ENCODE results near the gene PWWP2B. TPM values are rescaled to one million over a fixed set of nuclear protein-coding genes. Genes with fewer than 3 reads are reported as not detected.

Gene PWWP2B
- total RNA-seq, 2 experiments from 2014 or later: 16.6 to 17.1 TPM

DNA sequence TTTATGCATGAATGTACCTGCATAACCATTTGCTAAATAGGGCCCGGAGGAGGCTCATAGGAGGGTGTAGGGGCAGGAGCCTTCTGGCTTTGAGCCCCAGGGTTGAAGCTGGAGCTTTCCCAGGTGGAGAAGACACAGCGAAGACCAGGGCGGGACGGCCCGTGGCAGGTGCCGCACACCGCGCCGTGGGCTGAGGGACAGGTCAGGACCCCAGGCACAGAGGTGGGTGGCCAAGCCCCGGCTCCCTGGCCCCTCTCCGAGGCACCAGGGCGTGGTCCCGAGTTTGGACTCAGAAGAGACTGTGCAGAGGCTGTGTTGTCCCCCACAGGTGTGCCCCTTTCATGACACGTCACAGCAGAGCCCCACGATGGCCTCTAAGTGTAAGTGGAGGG, 56.5 kb downstream of the PWWP2B start:
- Mint-ChIP-seq H3K4me3 (no peak overlapping the region), H3K36me3 (no peaks in the 10 kb centered on the region), H3K27ac (no peak overlapping the region), H3K27me3 (no peaks in the 10 kb centered on the region), H3K9me3 (no peaks in the 10 kb centered on the region), H3K4me1 (peaks cover 3% of the 10 kb centered on the region)
- ATAC-seq (ENCODE audit: low read depth) (no peak), DNase-seq (no peak)
- POLR2A ChIA-PET: no interaction called here

DNA sequence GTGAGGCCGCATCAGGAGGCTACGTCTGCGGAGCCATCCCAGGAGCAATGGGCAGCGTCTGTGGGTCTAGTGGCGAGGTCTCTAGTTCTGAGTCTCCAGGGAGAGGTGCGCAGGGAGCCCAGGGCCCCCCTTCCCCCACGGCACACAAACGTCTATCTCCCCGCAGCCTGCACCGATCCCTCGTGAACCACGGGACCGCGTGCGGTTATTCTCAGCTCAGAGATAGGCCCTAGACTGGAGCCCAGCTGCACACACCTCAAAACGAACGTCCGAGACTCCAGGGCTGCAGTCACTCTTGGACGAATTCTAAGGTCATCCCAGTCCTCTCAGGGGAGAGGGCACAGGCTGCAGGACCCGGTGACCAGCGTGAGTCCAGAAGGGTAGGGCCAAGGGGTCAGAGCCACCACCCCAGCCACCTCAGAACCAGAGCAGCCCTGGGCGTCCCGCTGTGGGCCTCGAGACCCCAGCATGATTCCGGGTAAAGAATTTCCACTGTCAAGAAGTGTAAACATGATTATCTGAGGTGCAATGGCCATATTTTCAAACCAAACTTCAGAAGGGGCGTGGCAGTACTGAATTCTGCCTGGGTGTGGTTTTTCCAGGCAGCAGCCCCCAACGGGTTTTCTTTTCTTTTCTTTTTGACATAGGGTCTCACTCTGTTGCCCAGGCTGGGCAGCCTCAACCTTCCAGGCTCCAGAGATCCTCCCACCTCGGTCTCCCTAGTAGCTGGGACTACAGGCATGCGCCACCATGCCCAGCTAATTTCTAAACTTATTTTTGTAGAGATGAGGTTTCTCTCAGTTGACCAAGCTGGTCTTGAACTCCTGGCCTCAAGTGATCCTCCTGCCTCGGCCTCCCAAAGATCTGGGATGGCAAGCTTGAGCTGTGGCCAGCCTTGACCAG, 57.5 kb downstream of the PWWP2B start:
- no peaks in the 10 kb centered on the region for H3K9me3 Mint-ChIP-seq
- no peaks in the 10 kb centered on the region for H3K27me3 Mint-ChIP-seq
- no peaks in the 10 kb centered on the region for H3K36me3 Mint-ChIP-seq
- no peak overlapping the region for H3K27ac Mint-ChIP-seq
- H3K4me3 Mint-ChIP-seq: no peak overlapping the region
- H3K4me1 Mint-ChIP-seq: peaks cover 3% of the 10 kb centered on the region
- ATAC-seq (ENCODE audit: low read depth) (no peak), DNase-seq (no peak)
- POLR2A ChIA-PET: no interaction called here

DNA sequence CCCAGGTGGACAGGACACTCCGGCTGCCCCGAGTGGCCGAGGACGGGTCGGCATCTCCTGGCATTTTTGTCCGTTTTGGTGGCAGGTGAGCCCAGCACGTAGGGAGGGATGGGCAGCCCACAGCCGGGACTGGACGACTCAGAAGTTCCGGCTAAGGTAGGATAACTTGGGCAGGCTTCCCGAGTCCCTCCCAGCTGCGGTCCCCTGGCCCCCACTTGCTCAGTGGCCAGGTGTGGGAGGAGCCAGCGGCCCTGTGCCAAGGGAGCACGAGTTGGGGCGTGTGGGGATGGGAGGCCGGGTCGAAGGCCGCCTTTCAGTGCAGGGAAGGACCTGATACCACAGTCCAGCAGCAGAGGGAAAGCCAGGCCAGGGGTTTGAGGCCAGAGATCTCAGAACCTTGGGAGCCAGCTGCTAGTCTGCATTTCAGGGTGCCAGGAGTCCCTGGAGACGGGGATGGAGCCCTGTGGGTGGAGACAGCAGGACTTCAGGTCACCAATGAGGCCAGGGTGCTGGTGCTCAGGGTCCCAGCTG, 58.5 kb downstream of the PWWP2B start:
- no peaks in the 10 kb centered on the region for H3K9me3 Mint-ChIP-seq
- ATAC-seq (ENCODE audit: low read depth): no peak
- no peak for DNase-seq
- H3K27ac Mint-ChIP-seq: no peak overlapping the region
- POLR2A ChIA-PET: no interaction called here
- no peaks in the 10 kb centered on the region for H3K27me3 Mint-ChIP-seq
- no peak overlapping the region for H3K4me3 Mint-ChIP-seq
- H3K4me1 Mint-ChIP-seq: peaks cover 3% of the 10 kb centered on the region
- no peaks in the 10 kb centered on the region for H3K36me3 Mint-ChIP-seq

DNA sequence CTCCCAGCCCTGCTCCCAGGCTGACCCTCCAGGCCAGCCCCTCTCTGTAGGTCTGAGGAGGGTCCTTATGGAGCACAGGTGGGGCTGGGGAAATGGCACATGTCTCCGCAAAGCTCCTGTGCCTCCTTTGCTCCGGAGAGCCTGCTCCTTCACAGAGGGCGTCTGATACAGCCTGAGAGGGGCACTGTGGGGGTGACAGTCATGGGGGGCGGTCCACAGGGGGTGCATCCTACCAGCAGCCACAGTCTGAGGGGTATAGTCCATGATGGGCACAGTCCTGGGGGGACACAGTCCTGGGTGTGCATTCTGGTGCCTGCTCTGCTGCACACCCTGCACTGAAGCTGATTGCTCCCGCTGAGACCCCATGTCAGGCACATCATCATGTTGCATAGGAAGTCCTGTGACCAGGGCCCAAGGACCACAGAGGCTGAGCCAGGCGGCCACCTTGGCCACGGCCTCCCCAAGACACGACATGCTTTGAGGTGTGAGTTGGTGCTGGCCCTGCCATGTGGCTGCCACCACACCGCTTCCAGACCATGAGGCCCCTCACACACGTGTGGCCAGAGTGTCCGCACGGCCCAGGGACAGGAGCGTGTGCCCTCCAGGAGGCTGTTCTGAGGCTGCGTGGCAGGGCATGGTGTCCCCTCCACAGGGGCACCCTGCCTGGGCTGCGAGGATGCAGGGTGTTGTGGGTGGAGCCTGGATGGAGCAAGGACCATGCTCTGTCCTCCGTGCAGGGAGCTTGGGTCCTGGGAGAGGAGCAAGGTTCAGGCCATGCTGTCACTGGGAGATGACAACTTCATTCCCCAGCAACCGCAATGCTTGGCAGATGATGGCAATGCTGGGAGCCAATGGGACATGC, 59.2 kb downstream of the PWWP2B start:
- Mint-ChIP-seq H3K27ac (no peak overlapping the region), H3K27me3 (no peaks in the 10 kb centered on the region), H3K9me3 (no peaks in the 10 kb centered on the region), H3K36me3 (no peaks in the 10 kb centered on the region), H3K4me1 (peaks cover 3% of the 10 kb centered on the region), H3K4me3 (no peak overlapping the region)
- POLR2A ChIA-PET: no interaction called here
- no peak for DNase-seq
- ATAC-seq (ENCODE audit: low read depth): no peak

DNA sequence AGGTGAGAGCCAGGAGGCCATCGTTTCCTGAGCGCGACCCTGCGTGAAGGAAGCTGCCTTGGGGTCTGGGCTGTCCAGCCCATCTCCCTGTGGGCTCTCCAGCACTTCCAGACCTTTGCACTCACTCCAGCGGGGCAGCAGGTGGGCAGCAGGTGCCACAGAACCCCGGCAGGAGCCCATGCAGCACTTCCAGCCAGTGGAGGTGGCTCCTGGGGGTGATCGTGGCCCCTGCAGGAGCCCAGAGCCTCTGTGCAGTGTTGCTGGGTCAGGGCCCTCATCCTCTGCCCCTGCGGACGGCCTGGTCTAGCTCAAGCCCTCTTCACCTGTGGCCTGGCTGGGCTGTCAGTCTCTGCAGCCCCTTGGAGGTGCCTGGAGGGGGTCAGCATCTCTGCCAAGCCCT, 59.9 kb downstream of the PWWP2B start:
- POLR2A ChIA-PET: no interaction called here
- no peaks in the 10 kb centered on the region for H3K36me3 Mint-ChIP-seq
- ATAC-seq (ENCODE audit: low read depth): no peak

DNA sequence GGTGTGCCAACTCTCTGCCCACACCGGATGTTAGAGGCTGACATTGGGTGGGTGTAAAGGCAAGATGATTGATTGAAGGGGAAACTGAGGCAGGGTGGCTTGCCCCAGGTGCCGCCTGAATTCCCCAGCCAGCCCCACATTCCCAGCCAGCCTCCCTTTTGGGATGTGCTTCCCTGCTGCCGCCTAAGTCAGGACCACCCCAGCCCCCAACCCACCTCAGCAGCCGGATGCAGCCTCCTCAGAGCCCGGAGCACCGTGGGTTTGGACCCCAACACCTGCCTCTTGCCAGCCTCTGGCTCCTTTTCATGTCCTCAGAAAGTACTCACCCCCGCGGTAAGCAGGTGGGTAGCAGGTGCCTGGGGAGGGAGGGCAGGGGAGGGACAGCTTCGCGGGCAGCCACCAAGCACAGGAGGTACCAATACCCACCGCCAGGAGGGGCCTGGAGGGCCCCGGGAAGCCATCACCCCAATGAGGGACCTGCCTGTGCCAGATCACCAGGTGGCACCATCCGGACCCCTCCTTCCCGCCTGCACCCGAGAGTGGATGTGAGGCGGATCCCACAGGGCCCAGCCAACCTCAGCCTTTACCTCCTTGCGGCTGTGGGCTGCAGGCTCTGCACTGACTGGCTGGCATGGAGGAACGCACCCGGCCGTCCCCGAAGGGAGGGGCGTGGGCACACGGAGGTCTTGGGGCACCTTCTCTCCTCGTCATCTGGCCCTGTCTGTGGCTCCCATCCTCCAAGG, 60.5 kb downstream of the PWWP2B start:
- H3K4me3 Mint-ChIP-seq: no peak overlapping the region
- DNase-seq (no peak), ATAC-seq (ENCODE audit: low read depth) (no peak)
- H3K4me1 Mint-ChIP-seq: no peaks in the 10 kb centered on the region
- POLR2A ChIA-PET: no interaction called here
- H3K36me3 Mint-ChIP-seq: no peaks in the 10 kb centered on the region
- H3K9me3 Mint-ChIP-seq: no peaks in the 10 kb centered on the region
- H3K27ac Mint-ChIP-seq: no peak overlapping the region
- no peaks in the 10 kb centered on the region for H3K27me3 Mint-ChIP-seq

More for the DNA sequence above, 59.9 kb downstream of the PWWP2B start:
- Mint-ChIP-seq H3K27me3 (no peaks in the 10 kb centered on the region), H3K27ac (no peak overlapping the region), H3K9me3 (no peaks in the 10 kb centered on the region), H3K4me3 (no peak overlapping the region), H3K4me1 (peaks cover 2% of the 10 kb centered on the region)
- no peak for DNase-seq

DNA sequence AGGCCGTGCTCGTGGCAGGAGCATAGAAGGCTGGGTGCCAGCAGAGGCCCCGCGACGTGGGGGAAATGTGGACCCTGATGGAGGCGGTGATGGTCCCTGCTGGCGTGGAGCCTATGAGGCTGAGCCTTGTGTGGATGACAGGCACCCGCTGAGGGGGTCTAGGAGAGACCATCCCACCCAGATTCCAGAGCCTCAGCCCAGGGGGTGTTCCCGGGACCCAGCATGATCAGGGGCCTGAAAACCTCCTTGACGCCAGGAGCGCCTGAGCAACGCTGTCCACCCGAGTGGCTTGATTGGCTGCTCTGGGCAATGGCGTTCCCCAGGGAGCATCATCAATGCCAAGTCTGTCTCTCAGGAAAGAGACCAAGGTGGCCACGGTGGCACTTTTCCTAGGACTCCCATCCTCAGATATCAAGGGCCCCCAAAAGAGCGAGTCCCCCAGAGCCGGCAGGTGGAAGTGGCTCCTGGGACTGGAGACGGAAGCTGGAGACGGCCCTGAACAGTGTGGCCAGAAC, 61.1 kb downstream of the PWWP2B start:
- no peak for ATAC-seq (ENCODE audit: low read depth)
- Mint-ChIP-seq H3K4me1 (no peaks in the 10 kb centered on the region), H3K27ac (no peak overlapping the region), H3K4me3 (no peak overlapping the region), H3K9me3 (no peaks in the 10 kb centered on the region), H3K27me3 (no peaks in the 10 kb centered on the region), H3K36me3 (no peaks in the 10 kb centered on the region)
- no peak for DNase-seq
- POLR2A ChIA-PET: interaction anchor here (1.3 kb wide), 1 partner anchor 93 kb away, joined by 3 read pairs; no protein-coding TSS in a partner anchor

DNA sequence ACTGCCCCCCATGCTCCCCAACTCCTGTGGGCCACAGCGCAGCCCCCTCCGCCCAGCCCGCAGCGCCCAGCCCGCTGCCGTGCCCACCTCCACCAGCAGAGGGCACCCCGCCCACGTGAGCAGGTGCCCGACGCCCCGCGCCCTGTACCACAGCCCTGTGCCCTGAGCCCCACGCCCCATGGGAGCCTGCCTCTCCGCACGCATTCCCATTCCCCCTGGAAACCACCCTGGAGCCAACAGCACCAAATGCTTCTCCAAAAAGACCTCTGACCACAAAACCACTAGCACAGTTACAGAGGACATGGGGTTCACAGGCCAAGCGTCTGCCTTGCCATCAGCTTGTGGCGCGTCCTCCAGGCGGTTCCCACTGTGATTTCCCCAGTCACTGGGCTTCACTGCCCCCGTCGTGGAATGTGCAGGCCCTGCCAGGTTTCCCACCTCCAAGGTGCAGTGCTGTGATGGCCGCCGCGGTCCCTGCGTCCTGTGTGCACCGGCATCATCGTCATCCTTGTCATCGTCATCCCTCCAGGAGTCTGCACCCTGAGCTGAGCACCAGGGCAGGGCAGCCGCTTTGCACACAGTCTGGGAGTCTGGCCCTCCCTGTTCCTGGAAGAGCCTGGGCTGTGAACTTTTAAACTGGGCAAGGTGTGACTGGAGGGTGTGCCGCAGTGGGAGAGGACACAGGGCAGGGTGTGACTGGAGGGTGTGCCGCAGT, 61.7 kb downstream of the PWWP2B start:
- Mint-ChIP-seq H3K4me1 (no peaks in the 10 kb centered on the region), H3K4me3 (no peak overlapping the region), H3K9me3 (no peaks in the 10 kb centered on the region), H3K27ac (no peak overlapping the region), H3K36me3 (no peaks in the 10 kb centered on the region), H3K27me3 (no peaks in the 10 kb centered on the region)
- DNase-seq (peak; percentile 82), ATAC-seq (ENCODE audit: low read depth) (peak; percentile 66)
- POLR2A ChIA-PET: interaction anchor here (1.3 kb wide), 1 partner anchor 92 kb away, joined by 3 read pairs; no protein-coding TSS in a partner anchor

DNA sequence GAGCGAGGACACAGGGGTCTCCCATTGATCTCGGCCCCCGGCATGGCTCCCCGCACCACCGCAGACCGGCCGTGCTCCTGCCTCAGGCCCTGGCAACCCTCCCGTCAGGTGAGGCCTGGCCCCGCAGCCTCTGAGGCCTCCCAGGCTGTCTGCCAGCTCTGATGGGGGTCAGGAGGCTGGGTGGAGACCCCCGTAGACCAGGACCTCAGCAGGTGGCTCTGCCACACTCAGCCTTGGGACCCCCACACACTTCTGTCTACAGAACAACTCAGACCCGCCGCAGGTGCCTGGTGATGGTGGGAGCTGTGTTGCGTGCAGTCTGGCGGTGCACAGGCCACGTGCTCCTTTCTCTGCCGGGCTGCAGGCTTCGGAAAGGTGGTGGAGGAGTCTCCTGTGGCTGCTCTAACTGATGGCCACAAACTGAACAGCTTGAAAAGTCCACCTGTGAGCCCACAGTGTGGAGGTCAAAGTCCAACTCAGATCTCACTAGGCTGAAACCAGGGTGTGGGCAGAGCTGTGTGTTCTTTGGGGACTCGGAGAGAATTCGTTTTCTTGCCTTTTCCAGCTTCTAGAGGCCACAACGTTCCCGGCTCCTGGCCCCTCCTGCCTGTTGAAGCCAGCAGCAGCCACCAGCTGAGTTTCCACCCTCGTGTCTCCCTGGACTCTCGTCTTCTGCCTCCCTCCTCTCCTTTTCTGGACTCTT, 62.5 kb downstream of the PWWP2B start:
- Mint-ChIP-seq H3K27me3 (no peaks in the 10 kb centered on the region), H3K36me3 (no peaks in the 10 kb centered on the region), H3K9me3 (no peaks in the 10 kb centered on the region), H3K27ac (no peak overlapping the region), H3K4me1 (no peaks in the 10 kb centered on the region), H3K4me3 (no peak overlapping the region)
- POLR2A ChIA-PET: interaction anchor here (1.3 kb wide), 1 partner anchor 92 kb away, joined by 3 read pairs; no protein-coding TSS in a partner anchor
- ATAC-seq (ENCODE audit: low read depth): no peak
- DNase-seq: peak; percentile 34

DNA sequence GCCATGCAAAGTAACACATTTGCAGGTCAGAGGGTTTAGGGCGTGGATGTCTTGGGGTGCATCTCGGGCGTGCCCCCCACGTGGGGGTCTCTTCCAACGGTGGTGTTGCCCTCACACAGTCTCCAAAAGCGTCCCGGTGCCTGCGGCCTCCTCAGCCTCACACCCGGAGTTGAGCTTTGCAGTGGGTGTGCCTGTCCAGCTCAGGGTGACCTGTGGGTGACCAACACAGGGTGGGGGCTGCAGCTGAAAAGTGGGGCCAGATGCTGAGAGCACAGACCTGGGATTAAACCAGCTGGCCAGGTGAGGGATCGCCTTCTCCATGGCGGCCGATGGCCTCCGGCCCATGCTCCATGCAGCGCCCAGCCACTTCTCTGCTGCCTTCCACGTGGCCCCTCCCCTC, 63.1 kb downstream of the PWWP2B start:
- H3K27ac Mint-ChIP-seq: no peak overlapping the region
- no peaks in the 10 kb centered on the region for H3K27me3 Mint-ChIP-seq
- H3K9me3 Mint-ChIP-seq: no peaks in the 10 kb centered on the region
- POLR2A ChIA-PET: no interaction called here
- H3K4me1 Mint-ChIP-seq: no peaks in the 10 kb centered on the region
- DNase-seq (no peak), ATAC-seq (ENCODE audit: low read depth) (no peak)
- no peak overlapping the region for H3K4me3 Mint-ChIP-seq
- H3K36me3 Mint-ChIP-seq: no peaks in the 10 kb centered on the region

DNA sequence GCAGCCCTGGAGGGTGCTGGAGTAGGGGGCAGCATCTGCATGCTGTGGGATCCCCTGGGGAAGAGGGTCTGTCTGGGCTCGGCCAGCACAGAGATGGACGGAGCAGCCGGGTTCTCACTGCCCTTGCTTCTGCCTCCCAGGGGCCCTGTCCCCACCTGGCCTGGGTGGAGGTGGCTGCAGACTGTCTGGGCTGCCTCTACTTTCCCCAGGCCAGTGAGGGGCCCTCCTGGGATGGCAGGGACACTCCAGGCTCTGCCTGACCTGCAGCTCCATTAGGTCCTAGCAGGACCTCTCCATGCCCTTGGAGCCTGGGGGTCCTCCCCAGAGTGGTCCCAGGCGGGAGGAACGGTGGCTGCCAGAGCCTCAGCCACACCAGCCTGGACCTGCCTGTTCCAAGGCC, 63.7 kb downstream of the PWWP2B start:
- DNase-seq: peak; percentile 31
- no peaks in the 10 kb centered on the region for H3K27me3 Mint-ChIP-seq
- POLR2A ChIA-PET: no interaction called here
- H3K4me3 Mint-ChIP-seq: no peak overlapping the region
- no peak for ATAC-seq (ENCODE audit: low read depth)
- H3K9me3 Mint-ChIP-seq: no peaks in the 10 kb centered on the region
- H3K27ac Mint-ChIP-seq: no peak overlapping the region
- H3K36me3 Mint-ChIP-seq: no peaks in the 10 kb centered on the region
- no peaks in the 10 kb centered on the region for H3K4me1 Mint-ChIP-seq

DNA sequence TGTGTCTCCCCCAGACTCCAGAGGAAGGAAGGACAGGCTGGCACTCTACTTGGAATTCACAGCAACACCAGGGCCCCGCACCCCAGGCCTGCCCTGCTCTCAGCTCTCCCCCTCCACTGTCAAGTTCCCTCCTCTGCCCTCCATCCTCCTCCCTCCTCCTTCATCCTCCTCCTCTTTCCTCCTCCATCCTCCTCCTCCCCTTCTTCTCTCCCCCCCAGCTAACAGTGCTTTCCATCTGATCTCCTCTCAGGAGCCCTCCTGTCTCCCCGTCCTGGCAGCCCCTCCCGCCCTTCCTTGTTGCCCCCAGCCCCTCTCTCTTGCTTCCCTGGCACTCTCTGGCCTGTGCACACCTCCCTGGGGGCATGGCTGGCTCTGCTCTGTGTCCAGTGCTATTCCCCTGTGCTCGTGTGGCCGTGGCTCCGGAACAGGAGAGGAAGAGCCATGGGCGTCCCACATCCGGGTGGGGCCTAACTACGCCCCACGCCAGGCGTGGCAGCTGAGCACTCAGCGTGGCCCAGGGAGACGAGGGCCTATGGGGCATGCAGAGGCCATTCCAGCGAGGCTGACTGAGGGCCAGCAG, 64.2 kb downstream of the PWWP2B start:
- no peaks in the 10 kb centered on the region for H3K4me1 Mint-ChIP-seq
- no peaks in the 10 kb centered on the region for H3K9me3 Mint-ChIP-seq
- ATAC-seq (ENCODE audit: low read depth): no peak
- no peaks in the 10 kb centered on the region for H3K27me3 Mint-ChIP-seq
- no peaks in the 10 kb centered on the region for H3K36me3 Mint-ChIP-seq
- POLR2A ChIA-PET: no interaction called here
- peak; percentile 31 for DNase-seq
- H3K4me3 Mint-ChIP-seq: no peak overlapping the region
- no peak overlapping the region for H3K27ac Mint-ChIP-seq
